HL-60 (cell line): ENCODE results near the gene RTN4RL1.

Source experiments
- CTCF ChIP-seq: IDR thresholded peaks from one replicate; pipeline ENCODE4 v1.5.1; 2011; ENCODE audit warnings: low read length, control low read depth, inconsistent platforms; ENCODE audit not compliant: insufficient read depth
- POLR2AphosphoS5 ChIP-seq: IDR thresholded peaks from 2 replicates; pipeline ENCODE4 v1.6.1; 2012; ENCODE audit warnings: low read depth

GRCh38 chr17:2054262-2054511 is 29.1 kb upstream of the RTN4RL1 start:
- TF ChIP-seq CTCF (no peak), POLR2AphosphoS5 (no peak)
